Astrocyte of the cerebellum (primary cell): ENCODE measurements around the gene PRF1.
A peak's percentile ranks its signal among the peaks of the same experiment; 100 is the strongest.

Experiments used
- DNase-seq: peaks from one replicate; pipeline ENCODE4 v3.0.0-alpha.2; 2011; ENCODE audit warnings: low read depth
- H3K4me3 ChIP-seq: 2 replicates; pipeline ENCODE4 v1.5.1; 2011; ENCODE audit warnings: mild to moderate bottlenecking, low read depth, low read length, moderate library complexity
- in situ Hi-C: cut with HindIII; loops from 2 replicates; pipeline ENCODE4 v1.10.0; 2017; ENCODE audit warnings: low sequenced_read_pairs
- TF ChIP-seq, protein P1 (sequence below): IDR thresholded peaks from 2 replicates; pipeline ENCODE4 v1.5.1; 2012; ENCODE audit warnings: low read length, low read depth, moderate library complexity, mild to moderate bottlenecking; ENCODE audit errors: missing control alignments

PRF1 gene

DNA sequence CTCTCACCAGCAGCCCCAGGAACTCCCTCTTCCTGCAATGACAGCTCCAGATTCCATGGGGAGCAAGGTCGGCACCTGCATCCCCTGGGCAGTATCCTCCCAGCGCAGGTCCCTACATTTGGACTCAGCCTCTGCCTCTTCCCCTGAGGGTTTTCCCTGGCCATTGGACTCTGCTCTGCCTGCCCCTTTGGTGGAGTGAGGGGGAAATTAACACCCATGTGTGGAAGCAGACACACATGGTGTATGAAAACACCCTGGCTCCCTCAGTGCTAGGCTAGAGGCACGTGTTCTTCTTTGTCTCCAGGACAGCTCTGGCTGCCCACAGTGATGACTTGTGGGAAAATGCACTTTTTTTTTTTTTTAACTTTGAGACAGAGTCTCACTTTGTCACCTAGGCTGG is 8.4 kb downstream of the PRF1 start:
- DNase-seq: no peak
- no peak overlapping the region for H3K4me3 ChIP-seq
- TF ChIP-seq, protein P1, sequence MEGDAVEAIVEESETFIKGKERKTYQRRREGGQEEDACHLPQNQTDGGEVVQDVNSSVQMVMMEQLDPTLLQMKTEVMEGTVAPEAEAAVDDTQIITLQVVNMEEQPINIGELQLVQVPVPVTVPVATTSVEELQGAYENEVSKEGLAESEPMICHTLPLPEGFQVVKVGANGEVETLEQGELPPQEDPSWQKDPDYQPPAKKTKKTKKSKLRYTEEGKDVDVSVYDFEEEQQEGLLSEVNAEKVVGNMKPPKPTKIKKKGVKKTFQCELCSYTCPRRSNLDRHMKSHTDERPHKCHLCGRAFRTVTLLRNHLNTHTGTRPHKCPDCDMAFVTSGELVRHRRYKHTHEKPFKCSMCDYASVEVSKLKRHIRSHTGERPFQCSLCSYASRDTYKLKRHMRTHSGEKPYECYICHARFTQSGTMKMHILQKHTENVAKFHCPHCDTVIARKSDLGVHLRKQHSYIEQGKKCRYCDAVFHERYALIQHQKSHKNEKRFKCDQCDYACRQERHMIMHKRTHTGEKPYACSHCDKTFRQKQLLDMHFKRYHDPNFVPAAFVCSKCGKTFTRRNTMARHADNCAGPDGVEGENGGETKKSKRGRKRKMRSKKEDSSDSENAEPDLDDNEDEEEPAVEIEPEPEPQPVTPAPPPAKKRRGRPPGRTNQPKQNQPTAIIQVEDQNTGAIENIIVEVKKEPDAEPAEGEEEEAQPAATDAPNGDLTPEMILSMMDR: no peak

DNA sequence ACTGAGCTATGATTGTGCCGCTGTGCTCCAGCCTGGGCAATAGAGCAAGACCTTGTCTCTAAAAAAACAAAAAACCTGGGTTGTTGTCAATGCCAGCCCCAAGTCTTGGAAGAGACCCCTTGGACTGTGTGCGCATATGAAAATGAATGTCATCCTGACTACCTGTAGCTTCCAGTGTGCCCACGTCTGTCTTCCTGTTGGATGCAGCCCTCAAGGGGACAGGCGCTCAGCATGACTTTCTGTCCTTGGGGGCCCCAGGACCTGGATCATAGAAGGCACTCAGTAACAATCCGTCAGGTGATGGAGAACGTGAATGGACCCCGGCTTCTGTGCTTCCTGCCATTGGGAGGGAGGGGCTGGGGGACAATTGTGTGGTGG is 9.0 kb downstream of the PRF1 start:
- in situ Hi-C loops: no loop called here
- no peak for DNase-seq
- no peak overlapping the region for H3K4me3 ChIP-seq
- TF ChIP-seq, protein P1: no peak

More for the DNA sequence above, 8.4 kb downstream of the PRF1 start:
- in situ Hi-C loops: no loop called here

DNA sequence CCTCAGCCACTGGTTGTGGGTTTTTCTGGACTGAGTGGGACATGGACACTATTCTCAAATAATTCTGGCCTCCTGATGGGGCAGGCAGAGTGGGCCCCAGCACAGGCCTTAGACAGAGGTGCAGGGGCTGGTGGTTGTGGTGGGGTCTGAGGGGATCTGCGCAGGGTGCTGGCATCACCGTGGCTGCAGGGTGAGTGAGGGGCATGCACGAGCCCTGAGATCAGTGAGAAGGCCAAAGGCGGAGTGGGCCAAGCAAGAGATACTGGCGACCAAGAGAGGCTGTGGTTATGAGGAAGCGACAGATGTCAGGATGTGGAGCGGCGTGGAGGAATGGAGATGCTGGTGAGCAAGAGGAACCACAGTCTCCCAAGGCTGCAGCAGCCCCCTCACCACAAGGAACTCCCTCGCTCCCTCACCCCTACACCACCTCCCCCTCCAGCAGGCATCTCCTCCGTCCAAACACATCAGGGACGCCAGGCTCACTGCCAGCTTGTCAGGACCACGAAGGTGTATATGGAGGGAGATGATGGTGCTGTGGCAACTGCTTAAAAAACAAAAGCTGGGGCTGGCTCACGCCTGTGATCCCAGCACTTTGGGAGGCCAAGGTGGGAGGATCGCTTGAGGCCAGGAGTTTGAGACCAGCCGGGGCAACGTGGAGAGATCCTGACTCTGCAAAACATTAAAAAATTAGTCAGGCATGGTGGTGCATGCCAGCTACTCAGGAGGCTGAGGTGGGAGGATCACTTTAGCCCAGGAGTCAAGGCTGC is 9.6 kb downstream of the PRF1 start:
- H3K4me3 ChIP-seq: no peak overlapping the region
- DNase-seq: no peak
- TF ChIP-seq, protein P1: no peak
- in situ Hi-C loops: no loop called here

DNA sequence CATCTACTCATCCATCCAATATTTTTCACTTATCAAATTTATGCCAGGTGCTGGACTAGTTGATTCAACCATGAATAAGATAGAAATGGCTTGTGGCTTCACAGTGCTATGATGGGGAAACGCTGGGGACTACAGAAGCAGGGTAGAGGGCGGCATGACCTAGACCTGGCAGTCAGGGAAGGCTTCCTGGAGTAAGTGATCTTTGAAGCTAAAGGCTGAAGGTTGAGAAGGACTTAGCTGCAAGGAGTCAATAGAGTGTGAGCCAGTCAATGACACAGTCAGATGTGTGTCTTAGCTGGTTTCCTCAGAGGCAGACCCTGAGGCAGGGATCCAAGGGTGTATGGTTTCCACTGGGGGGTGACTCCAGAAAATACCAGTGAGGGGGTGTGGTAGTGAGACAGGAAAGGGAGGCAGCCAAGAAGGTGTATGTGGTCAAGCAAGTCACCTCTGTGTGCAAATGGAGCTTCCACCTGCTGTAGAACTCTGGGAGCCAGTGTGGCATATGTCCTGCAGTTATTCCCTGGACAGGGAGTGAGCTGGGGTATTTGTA is 10.3 kb downstream of the PRF1 start:
- in situ Hi-C loops: no loop called here
- TF ChIP-seq, protein P1: no peak
- no peak overlapping the region for H3K4me3 ChIP-seq
- no peak for DNase-seq

DNA sequence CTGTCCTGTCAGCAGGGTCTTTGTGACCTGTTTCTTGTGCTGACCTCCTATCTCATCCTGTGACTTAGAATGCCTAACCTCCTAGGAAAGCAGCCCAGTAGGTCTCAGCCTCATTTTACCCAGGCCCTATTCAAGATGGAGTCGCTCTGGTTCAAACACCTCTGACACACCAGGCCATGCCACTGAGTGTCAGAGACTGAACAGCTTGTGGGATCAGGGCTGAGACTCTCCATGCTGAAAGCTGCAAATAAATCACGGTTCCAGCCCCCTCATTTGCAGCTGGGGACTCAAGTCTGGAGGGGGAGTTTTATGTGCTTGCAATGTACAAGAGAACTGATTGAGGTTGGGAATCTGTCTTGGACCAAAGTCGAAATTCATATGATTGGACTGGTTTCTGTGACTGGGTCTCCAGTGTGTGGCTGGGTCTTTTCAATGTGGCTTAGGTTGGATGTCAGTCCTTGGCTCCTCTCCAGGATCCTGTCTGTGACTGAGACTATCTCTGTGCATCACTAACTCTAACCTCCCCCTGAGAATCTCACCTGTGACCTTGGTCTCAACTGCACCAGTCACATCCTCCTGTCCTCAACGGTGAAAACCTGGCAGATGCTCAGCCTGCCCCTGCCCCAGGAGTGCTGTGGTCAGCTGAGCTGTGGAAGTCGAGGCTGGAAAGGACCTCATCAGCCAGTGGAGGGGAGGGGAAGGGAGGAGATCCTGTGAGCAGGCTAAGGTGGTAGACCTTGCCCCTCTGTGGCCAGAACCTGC is 11.7 kb downstream of the PRF1 start:
- in situ Hi-C loops: no loop called here
- H3K4me3 ChIP-seq: no peak overlapping the region
- no peak for DNase-seq
- TF ChIP-seq, protein P1: no peak

DNA sequence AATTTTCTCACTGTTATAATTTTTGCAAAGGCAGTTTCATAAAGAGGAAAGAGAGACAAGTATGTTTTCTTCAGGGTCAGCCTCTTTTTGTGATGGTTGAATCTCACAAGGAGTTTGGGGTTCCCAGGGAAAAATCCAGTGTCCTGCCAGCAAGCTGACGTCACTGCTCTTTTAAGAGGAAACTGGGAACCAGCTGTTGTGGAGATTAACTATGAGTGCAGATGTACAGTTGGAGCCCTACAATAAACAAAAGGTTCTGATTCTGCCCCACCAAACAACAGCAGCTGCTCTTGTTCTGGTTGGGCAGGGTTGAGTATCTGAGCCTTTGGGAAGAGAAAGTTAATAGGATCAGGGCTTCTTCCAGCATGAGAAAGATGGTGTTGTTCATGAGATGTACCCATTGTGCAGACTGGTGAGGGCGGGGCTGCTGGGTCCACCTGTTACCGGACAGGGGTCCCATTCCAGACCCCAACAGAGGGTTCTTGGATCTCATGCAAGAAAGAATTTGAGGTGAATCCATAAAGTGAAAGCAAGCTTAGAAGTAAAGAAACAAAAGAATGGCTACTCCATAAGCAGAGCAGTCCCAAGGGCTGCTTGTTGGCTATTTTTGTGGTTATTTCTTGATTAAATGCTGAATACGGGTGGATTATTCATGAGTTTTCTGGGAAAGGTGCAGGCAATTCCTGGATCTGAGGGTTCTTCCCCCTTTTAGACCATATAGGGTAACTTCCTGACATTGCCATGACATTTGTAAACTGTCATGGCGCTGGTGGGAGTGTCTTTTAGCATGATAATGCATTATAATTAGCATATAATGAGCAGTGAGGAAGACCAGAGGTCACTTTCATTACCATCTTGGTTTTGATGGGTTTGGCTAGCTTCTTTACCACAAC is 12.5 kb downstream of the PRF1 start:
- no peak overlapping the region for H3K4me3 ChIP-seq
- TF ChIP-seq, protein P1: no peak
- in situ Hi-C loops: no loop called here
- DNase-seq: peak; percentile 48
